Type B pancreatic cell (in vitro differentiated cells): Measurements from ENCODE around the gene ANKAR. TPM values are rescaled to one million over a fixed set of nuclear protein-coding genes. Genes with fewer than 3 reads are reported as not detected.
"Not testable (repeated sequence)": the region's sequence is repeated elsewhere in the genome, so short reads cannot be mapped to it uniquely, and the experiment has no call there.

Experiments used
- DNase-seq: peaks from one replicate; pipeline ENCODE4 v3.0.0; 2021; ENCODE audit warnings: mixed read lengths; ENCODE audit not compliant: unreplicated experiment; ENCODE audit errors: extremely low spot score
- H3K27ac Mint-ChIP-seq: 2 replicates; pipeline ENCODE4 v1.8.0; 2021; ENCODE audit warnings: mild to moderate bottlenecking, mixed read lengths
- H3K27me3 Mint-ChIP-seq: 2 replicates; pipeline ENCODE4 v1.8.0; 2021; ENCODE audit warnings: mixed read lengths
- H3K36me3 Mint-ChIP-seq: 2 replicates; pipeline ENCODE4 v1.8.0; 2021; ENCODE audit warnings: mixed read lengths
- H3K4me1 Mint-ChIP-seq: one replicate; pipeline ENCODE4 v1.8.0; 2021; ENCODE audit warnings: mixed read lengths; ENCODE audit not compliant: unreplicated experiment
- H3K4me3 Mint-ChIP-seq: 2 replicates; pipeline ENCODE4 v1.8.0; 2021; ENCODE audit warnings: mild to moderate bottlenecking, mixed read lengths
- H3K9me3 Mint-ChIP-seq: 2 replicates; pipeline ENCODE4 v1.8.0; 2021; ENCODE audit warnings: mixed read lengths
- CTCF ChIP-seq: fragments of 200-600 bp; sonication (generic); conservative IDR thresholded peaks from 2 replicates; pipeline ENCODE4 v1.5.0; 2021; ENCODE audit warnings: antibody characterized with exemption, mild to moderate bottlenecking
- total RNA-seq: library from RNA; stranded (reverse); gene quantifications from 2 replicates; pipeline ENCODE4 v1.2.1, GENCODE V29; 2021; ENCODE audit warnings: low replicate concordance

Gene ANKAR
- total RNA-seq, 1 donor from 2014 or later, result 6.5 TPM

- TF ChIP-seq CTCF, result no peak
- Mint-ChIP-seq H3K27me3 (no peaks in the 10 kb centered on the region), H3K4me3 (no peak overlapping the region), H3K9me3 (no peaks in the 10 kb centered on the region), H3K4me1 (peaks cover 5% of the 10 kb centered on the region), H3K27ac (no peak overlapping the region), H3K36me3 (peaks cover 4% of the 10 kb centered on the region)
- no peak for DNase-seq
Measured at GRCh38 chr2:189660803-189661147, 13.7 kb upstream of the ANKAR start.

- peak; percentile 99 for DNase-seq
- Mint-ChIP-seq H3K4me3 (no peak within 1 kb of the TSS), H3K27me3 (no peaks in the 10 kb centered on the region), H3K4me1 (peaks cover 5% of the 10 kb centered on the region), H3K9me3 (no peaks in the 10 kb centered on the region), H3K27ac (no peak within 1 kb of the TSS), H3K36me3 (peaks cover 7% of the 10 kb centered on the region)
- peak; percentile 97 for TF ChIP-seq CTCF
Measured at GRCh38 chr2:189661148-189661956, 13.1 kb upstream of the ANKAR start, which contains the start of gene ASNSD1. ASNSD1 (plus strand) TSS chr2:189661459; CDS start chr2:189666133, 4,674 bp downstream.

- DNase-seq, result no peak
- Mint-ChIP-seq H3K4me1 (peaks cover 5% of the 10 kb centered on the region), H3K36me3 (peaks cover 10% of the 10 kb centered on the region), H3K9me3 (no peaks in the 10 kb centered on the region), H3K4me3 (no peak overlapping the region), H3K27ac (no peak overlapping the region), H3K27me3 (no peaks in the 10 kb centered on the region)
- no peak for TF ChIP-seq CTCF
Measured at GRCh38 chr2:189661957-189662321, 12.5 kb upstream of the ANKAR start.

- DNase-seq, result no peak
- Mint-ChIP-seq H3K9me3 (no peaks in the 10 kb centered on the region), H3K4me1 (peaks cover 5% of the 10 kb centered on the region), H3K27me3 (no peaks in the 10 kb centered on the region), H3K4me3 (no peak overlapping the region), H3K27ac (no peak overlapping the region), H3K36me3 (peaks cover 15% of the 10 kb centered on the region)
- no peak for TF ChIP-seq CTCF
Measured at GRCh38 chr2:189662669-189663226, 11.7 kb upstream of the ANKAR start.

- H3K9me3 Mint-ChIP-seq, H3K27ac Mint-ChIP-seq, H3K4me1 Mint-ChIP-seq, H3K27me3 Mint-ChIP-seq, DNase-seq: not testable (repeated sequence)
- Mint-ChIP-seq H3K36me3 (peaks cover 17% of the 10 kb centered on the region), H3K4me3 (peak overlapping the region; percentile 47)
Measured at GRCh38 chr2:189663319-189663718, 11.2 kb upstream of the ANKAR start.

GRCh38 chr2:189669913-189670312 lies 4.6 kb upstream of the ANKAR start:
- H3K4me1 Mint-ChIP-seq, result peaks cover 15% of the 10 kb centered on the region
- no peak overlapping the region for H3K4me3 Mint-ChIP-seq
- no peak overlapping the region for H3K27ac Mint-ChIP-seq
- no peak for TF ChIP-seq CTCF
- no peak for DNase-seq
- peaks cover 32% of the 10 kb centered on the region for H3K36me3 Mint-ChIP-seq
- no peaks in the 10 kb centered on the region for H3K27me3 Mint-ChIP-seq
- H3K9me3 Mint-ChIP-seq, result no peaks in the 10 kb centered on the region
